IPS DF 4.7 (cell line): ENCODE data around the gene COMMD8.
"Not testable (repeated sequence)": the region's sequence is repeated elsewhere in the genome, so short reads cannot be mapped to it uniquely, and the experiment has no call there.

Experiments used
- DNase-seq: peaks from one replicate; pipeline ENCODE4 v3.0.0-alpha.2; 2013; ENCODE audit warnings: low spot score; ENCODE audit errors: extremely low read depth

The COMMD8 gene

GRCh38 chr4:47463235-47463956 is at the start of gene COMMD8:
Gene COMMD8 (minus strand): TSS chr4:47463702. CDS start chr4:47463651, 51 bp downstream.
- peak; percentile 93 for DNase-seq

- DNase-seq: no peak
Observed at GRCh38 chr4:47510506-47511143, 47.1 kb upstream of the COMMD8 start.

GRCh38 chr4:47505666-47506065 is 42.2 kb upstream of the COMMD8 start:
- no peak for DNase-seq

GRCh38 chr4:47505147-47505546 is 41.6 kb upstream of the COMMD8 start:
- no peak for DNase-seq

- DNase-seq: no peak
Observed at GRCh38 chr4:47500776-47501175, 37.3 kb upstream of the COMMD8 start.

- DNase-seq: no peak
Observed at GRCh38 chr4:47499700-47500099, 36.2 kb upstream of the COMMD8 start.

- DNase-seq: no peak
Observed at GRCh38 chr4:47498899-47499298, 35.4 kb upstream of the COMMD8 start.

GRCh38 chr4:47494124-47494430 is 30.6 kb upstream of the COMMD8 start:
- DNase-seq: no peak

GRCh38 chr4:47493238-47494123 is 30.0 kb upstream of the COMMD8 start:
- DNase-seq: no peak

GRCh38 chr4:47490550-47490949 is 27.0 kb upstream of the COMMD8 start:
- DNase-seq: peak; percentile 36

- no peak for DNase-seq
Observed at GRCh38 chr4:47488706-47489105, 25.2 kb upstream of the COMMD8 start.

GRCh38 chr4:47486727-47487126 is 23.2 kb upstream of the COMMD8 start:
- DNase-seq: not testable (repeated sequence)

- no peak for DNase-seq
Observed at GRCh38 chr4:47486231-47486673, 22.8 kb upstream of the COMMD8 start.

- no peak for DNase-seq
Observed at GRCh38 chr4:47485768-47486167, 22.3 kb upstream of the COMMD8 start.

GRCh38 chr4:47485047-47485692 is 21.7 kb upstream of the COMMD8 start, which contains the start of gene ATP10D:
Gene ATP10D (plus strand): TSS chr4:47485275. CDS start chr4:47512541, 27,266 bp downstream.
- DNase-seq: no peak

- DNase-seq: no peak
Observed at GRCh38 chr4:47484168-47484567, 20.7 kb upstream of the COMMD8 start.

GRCh38 chr4:47483745-47484144 is 20.2 kb upstream of the COMMD8 start:
- DNase-seq: no peak

- no peak for DNase-seq
Observed at GRCh38 chr4:47482326-47482725, 18.8 kb upstream of the COMMD8 start.

- no peak for DNase-seq
Observed at GRCh38 chr4:47478804-47479203, 15.3 kb upstream of the COMMD8 start.

- DNase-seq: no peak
Observed at GRCh38 chr4:47475411-47475810, 11.9 kb upstream of the COMMD8 start.

GRCh38 chr4:47474799-47475198 is 11.3 kb upstream of the COMMD8 start:
- no peak for DNase-seq
